Left lobe of liver (tissue), 2 donors: Measurements from ENCODE around the gene SBF1. TPM values are rescaled to one million over a fixed set of nuclear protein-coding genes. Genes with fewer than 3 reads are reported as not detected.
"Not testable (repeated sequence)": the region's sequence is repeated elsewhere in the genome, so short reads cannot be mapped to it uniquely, and the experiment has no call there.

Source experiments
- ATAC-seq: fragments of 200-7000 bp; cut with Tn5 transposase; one replicate; pipeline ENCODE4 v1.9.1; 2020; ENCODE audit warnings: mild to moderate bottlenecking, moderate library complexity
- DNase-seq: peaks from one replicate; pipeline ENCODE4 v3.0.0-alpha.2; 2020; ENCODE audit warnings: low spot score
- total RNA-seq: library from RNA; stranded (reverse); gene quantifications from one replicate; pipeline ENCODE4 v1.2.1, GENCODE V29; 2021
- donor health status: DM: no; HTN: no; CAD: no; lungs with moderate emphysema.
- donor health status: DM: no; HTN: yes; CAD: no.

Gene SBF1
- total RNA-seq, 1 donor from 2014 or later = 31.2 TPM

DNA sequence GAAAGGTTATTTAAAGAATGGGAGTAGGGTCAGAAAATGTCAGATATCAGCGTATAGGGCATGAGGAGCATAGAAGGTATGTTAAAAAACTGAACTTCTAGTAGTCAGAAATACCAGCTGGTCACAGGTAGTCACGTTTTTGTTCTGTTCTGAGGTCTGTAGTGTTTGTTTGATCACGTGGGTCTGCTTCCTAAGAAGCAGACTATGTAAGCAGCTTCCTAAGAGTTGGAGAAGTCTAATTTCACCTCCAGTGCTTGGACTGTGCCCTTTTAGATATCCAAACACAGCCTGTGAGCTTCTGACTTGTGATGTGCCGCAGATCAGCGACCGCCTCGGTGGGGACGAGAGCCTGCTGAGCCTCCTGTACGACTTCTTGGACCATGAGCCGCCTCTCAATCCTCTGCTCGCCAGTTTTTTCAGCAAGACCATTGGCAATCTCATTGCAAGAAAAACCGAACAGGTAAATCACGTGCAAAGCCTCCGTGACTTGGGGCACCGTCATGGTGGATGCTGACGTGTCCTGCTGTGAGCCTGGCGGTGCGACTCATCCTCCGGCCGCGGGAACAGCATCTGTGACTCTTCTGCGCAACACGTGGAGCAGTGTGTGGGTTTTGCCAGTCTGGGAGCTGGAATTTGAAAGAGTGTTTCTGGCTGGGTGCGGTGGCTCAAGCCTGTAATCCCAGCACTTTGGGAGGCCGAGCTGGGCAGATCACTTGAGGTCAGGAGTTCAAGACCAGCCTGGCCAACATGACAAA, 68.2 kb downstream of the SBF1 start:
- ATAC-seq (no peak), DNase-seq (no peak)

- ATAC-seq = peak; percentile 59
Measured at GRCh38 chr22:50403701-50404101, 71.1 kb downstream of the SBF1 start.

GRCh38 chr22:50401907-50402306, 72.9 kb downstream of the SBF1 start:
- ATAC-seq (no peak), DNase-seq (no peak)

More at GRCh38 chr22:50403701-50404101, 71.1 kb downstream of the SBF1 start:
- DNase-seq = peak; percentile 77

GRCh38 chr22:50400931-50401330, 73.9 kb downstream of the SBF1 start:
- ATAC-seq = no peak
- no peak for DNase-seq

DNA sequence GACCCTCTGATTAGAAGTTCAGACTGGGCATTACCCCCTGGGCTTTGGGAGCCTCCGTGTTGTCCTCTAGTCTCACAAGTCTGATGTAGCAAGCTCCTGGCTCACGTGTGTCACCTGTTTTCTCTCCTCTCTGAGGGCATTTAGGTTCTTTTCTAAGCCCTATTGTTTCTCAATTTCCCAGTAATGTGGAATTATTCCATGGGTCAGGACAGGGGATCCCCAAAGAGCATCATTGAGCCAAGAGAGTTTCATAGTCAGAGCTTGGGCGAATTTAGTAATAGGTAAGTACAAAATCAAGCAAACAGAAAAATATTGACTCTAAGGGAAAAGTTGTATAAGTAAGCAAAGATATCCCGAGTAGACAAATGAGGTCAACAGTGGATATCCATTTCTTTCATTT, 74.4 kb downstream of the SBF1 start:
- DNase-seq (peak; percentile 78), ATAC-seq (peak; percentile 51)

DNA sequence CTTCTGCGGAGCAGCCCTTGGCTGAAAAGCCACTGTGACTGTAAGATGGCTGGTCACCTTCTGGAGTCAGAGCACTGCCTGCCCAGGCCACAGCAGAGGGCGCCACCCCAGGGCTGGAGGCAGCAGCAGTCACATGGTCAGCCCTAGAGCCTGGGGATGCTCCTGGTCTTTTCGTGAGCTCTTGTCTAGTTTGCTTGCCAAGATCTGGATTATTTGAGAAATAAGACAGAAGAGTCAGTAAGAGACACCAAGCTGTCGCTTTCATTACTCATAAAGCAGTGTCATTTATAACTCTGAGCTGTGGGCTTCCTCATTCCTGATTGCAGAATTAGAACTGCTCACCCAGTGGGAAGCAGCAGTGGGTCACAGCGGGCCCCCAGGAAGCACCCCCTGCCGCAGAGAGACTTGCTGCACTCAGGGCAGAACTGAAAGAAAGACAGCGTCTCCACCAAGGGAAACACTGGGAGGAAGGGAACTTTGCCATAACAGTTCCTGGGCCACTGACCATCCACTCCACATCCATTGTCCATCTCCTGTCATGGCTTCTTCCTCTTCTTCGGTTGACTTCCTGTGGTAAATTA, 75.0 kb downstream of the SBF1 start:
- no peak for DNase-seq
- peak; percentile 22 for ATAC-seq

GRCh38 chr22:50398831-50399648, 75.8 kb downstream of the SBF1 start:
- DNase-seq = peak; percentile 90
- peak; percentile 72 for ATAC-seq

DNA sequence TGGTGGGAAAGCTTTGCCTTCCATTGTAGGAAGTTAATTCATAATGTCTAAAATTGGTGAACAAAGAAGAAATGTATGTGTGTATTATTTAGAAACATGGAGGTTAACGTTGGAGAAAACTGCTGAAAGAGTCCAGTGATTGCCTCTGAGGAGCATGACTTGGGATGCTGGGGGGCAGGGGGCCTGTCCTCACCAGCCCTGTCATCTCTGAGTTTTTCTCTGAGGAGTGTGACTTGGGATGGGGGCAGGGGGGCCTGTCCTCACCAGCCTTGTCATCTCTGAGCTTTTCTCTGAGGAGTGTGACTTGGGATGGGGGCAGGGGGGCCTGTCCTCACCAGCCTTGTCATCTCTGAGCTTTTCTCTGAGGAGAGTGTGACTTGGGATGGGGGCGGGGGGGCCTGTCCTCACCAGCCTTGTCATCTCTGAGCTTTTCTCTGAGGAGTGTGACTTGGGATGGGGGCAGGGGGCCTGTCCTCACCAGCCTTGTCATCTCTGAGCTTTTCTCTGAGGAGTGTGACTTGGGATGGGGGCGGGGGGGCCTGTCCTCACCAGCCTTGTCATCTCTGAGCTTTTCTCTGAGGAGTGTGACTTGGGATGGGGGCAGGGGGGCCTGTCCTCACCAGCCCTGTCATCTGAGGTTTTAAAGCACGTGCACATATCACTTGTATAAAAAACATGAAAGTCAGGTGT, 77.3 kb downstream of the SBF1 start:
- DNase-seq, ATAC-seq: not testable (repeated sequence)

- peak; percentile 9 for ATAC-seq
Measured at GRCh38 chr22:50396751-50397370, 78.0 kb downstream of the SBF1 start.

More at GRCh38 chr22:50396751-50397370, 78.0 kb downstream of the SBF1 start:
- DNase-seq = no peak

Other genes starting within 250 kb of the SBF1 start
- 21.3 TPM for gene TUBGCP6, start 230.0 kb downstream of the SBF1 start, total RNA-seq
- gene HDAC10, start 223.8 kb downstream of the SBF1 start, total RNA-seq = 33.3 TPM
- 5.0 TPM for gene MAPK12, start 213.4 kb downstream of the SBF1 start, total RNA-seq
- 8.2 TPM for gene MAPK11, start 204.7 kb downstream of the SBF1 start, total RNA-seq
- 187 TPM for gene PLXNB2, start 167.4 kb downstream of the SBF1 start, total RNA-seq
- gene DENND6B, start 148.0 kb downstream of the SBF1 start, total RNA-seq = 1.8 TPM
- 65.4 TPM for gene PPP6R2, start 131.7 kb downstream of the SBF1 start, total RNA-seq
- gene ADM2, start 6.5 kb upstream of the SBF1 start, total RNA-seq = 1.3 TPM
- not detected for gene MIOX, start 11.8 kb upstream of the SBF1 start, total RNA-seq
- gene LMF2, start 32.7 kb upstream of the SBF1 start, total RNA-seq = 50.2 TPM
- gene NCAPH2, start 33.2 kb upstream of the SBF1 start, total RNA-seq = 18.8 TPM
- gene SCO2, start 50.6 kb upstream of the SBF1 start, total RNA-seq = not detected
- 80.0 TPM for gene TYMP, start 55.0 kb upstream of the SBF1 start, total RNA-seq
- gene KLHDC7B, start 70.9 kb upstream of the SBF1 start, total RNA-seq = 0.05 TPM
- gene SYCE3, start 87.9 kb upstream of the SBF1 start, total RNA-seq = 0.45 TPM
- gene CPT1B, start 103.4 kb upstream of the SBF1 start, total RNA-seq = 24.7 TPM
- 32.6 TPM for gene CHKB, start 107.8 kb upstream of the SBF1 start, total RNA-seq
- 0.53 TPM for gene MAPK8IP2, start 125.8 kb upstream of the SBF1 start, total RNA-seq
- gene ARSA, start 153.1 kb upstream of the SBF1 start, total RNA-seq = 49.0 TPM
- gene SHANK3, start 197.8 kb upstream of the SBF1 start, total RNA-seq = 22.8 TPM